Hippocampal formation (tissue), 2 donors: ENCODE data around the gene CBFA2T2.
"Not testable (repeated sequence)": the region's sequence is repeated elsewhere in the genome, so short reads cannot be mapped to it uniquely, and the experiment has no call there.

Source experiments
- DNase-seq, 2 donors: peaks; one replicate each; lab custom pipeline; 2025; lab: John Stamatoyannopoulos, UW

The CBFA2T2 gene

GRCh38 chr20:33470866-33471265 lies 19.0 kb upstream of the CBFA2T2 start:
- DNase-seq = no peak

- no peak for DNase-seq
These were observed 16.9 kb upstream of the CBFA2T2 start for GRCh38 chr20:33472868-33473435.

- no peak for DNase-seq
These were observed 15.6 kb upstream of the CBFA2T2 start for GRCh38 chr20:33474097-33474873.

- DNase-seq = no peak
These were observed 14.9 kb upstream of the CBFA2T2 start for GRCh38 chr20:33474963-33475362.

GRCh38 chr20:33475381-33476152 lies 14.3 kb upstream of the CBFA2T2 start:
- DNase-seq = no peak

GRCh38 chr20:33477386-33478234 lies 12.3 kb upstream of the CBFA2T2 start:
- no peak for DNase-seq

- DNase-seq = no peak
These were observed 9.8 kb upstream of the CBFA2T2 start for GRCh38 chr20:33480048-33480447.

GRCh38 chr20:33481431-33481941 lies 8.4 kb upstream of the CBFA2T2 start:
- no peak for DNase-seq

GRCh38 chr20:33482581-33482980 lies 7.3 kb upstream of the CBFA2T2 start:
- no peak for DNase-seq

- not testable (repeated sequence) for DNase-seq
These were observed 6.7 kb upstream of the CBFA2T2 start for GRCh38 chr20:33483186-33483585.

GRCh38 chr20:33488201-33488600 lies 1.7 kb upstream of the CBFA2T2 start:
- DNase-seq = no peak

GRCh38 chr20:33488661-33489494 lies 1.0 kb upstream of the CBFA2T2 start:
- DNase-seq = not testable (repeated sequence)

GRCh38 chr20:33489495-33490022 lies 337 bp upstream of the CBFA2T2 start:
- peak; percentile 96 to 99 for DNase-seq

GRCh38 chr20:33490934-33491656 lies 1.2 kb downstream of the CBFA2T2 start:
- no peak for DNase-seq

- DNase-seq = no peak
These were observed 3.3 kb downstream of the CBFA2T2 start for GRCh38 chr20:33493076-33493766.

- not testable (repeated sequence) for DNase-seq
These were observed 6.9 kb downstream of the CBFA2T2 start for GRCh38 chr20:33496776-33497175.

- DNase-seq = no peak
These were observed 9.5 kb downstream of the CBFA2T2 start for GRCh38 chr20:33499355-33499754.

- no peak for DNase-seq
These were observed 11.1 kb downstream of the CBFA2T2 start for GRCh38 chr20:33501000-33501399.

- no peak for DNase-seq
These were observed 13.7 kb downstream of the CBFA2T2 start for GRCh38 chr20:33503564-33503963.
